Hepatocyte (in vitro differentiated cells): Measurements from ENCODE around the gene LY86.

Experiments
- EZH2 ChIP-seq: fragments of 200-600 bp; sonication (generic); IDR thresholded peaks from 2 replicates; pipeline ENCODE4 v1.6.1; 2016; ENCODE audit warnings: antibody characterized with exemption, mild to moderate bottlenecking, borderline replicate concordance
- EZH2phosphoT487 ChIP-seq: fragments of 200-600 bp; sonication (generic); IDR thresholded peaks from one replicate; pipeline ENCODE4 v1.6.1; 2018; ENCODE audit warnings: antibody characterized with exemption, mild to moderate bottlenecking, low read depth, moderate library complexity; ENCODE audit not compliant: unreplicated experiment, severe bottlenecking
- TF ChIP-seq, protein P1 (sequence below): fragments of 200-600 bp; sonication (generic); IDR thresholded peaks from 2 replicates; pipeline ENCODE4 v1.5.1; 2016; ENCODE audit warnings: antibody characterized with exemption, mild to moderate bottlenecking; ENCODE audit not compliant: poor library complexity

DNA sequence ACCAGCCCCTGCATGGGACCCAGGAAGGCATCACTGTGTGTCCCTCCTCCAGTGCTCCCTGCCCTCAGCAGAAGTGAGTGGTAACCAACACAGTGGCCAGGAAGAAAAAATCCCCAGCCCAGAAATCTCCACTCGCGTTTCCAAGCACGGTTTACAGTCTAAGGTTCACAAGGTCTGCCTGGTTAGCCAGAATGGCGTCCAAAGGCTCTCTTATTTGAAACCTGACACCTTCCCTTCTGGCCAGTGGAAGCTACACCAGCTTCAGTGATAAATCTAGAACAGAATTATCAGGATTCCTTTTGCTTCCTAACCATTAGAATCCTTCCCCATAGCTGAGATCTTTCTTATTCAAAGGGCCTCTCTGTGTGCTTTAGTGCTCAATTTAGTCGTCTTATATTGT is 9.2 kb downstream of the LY86 start:
- TF ChIP-seq, protein P1, sequence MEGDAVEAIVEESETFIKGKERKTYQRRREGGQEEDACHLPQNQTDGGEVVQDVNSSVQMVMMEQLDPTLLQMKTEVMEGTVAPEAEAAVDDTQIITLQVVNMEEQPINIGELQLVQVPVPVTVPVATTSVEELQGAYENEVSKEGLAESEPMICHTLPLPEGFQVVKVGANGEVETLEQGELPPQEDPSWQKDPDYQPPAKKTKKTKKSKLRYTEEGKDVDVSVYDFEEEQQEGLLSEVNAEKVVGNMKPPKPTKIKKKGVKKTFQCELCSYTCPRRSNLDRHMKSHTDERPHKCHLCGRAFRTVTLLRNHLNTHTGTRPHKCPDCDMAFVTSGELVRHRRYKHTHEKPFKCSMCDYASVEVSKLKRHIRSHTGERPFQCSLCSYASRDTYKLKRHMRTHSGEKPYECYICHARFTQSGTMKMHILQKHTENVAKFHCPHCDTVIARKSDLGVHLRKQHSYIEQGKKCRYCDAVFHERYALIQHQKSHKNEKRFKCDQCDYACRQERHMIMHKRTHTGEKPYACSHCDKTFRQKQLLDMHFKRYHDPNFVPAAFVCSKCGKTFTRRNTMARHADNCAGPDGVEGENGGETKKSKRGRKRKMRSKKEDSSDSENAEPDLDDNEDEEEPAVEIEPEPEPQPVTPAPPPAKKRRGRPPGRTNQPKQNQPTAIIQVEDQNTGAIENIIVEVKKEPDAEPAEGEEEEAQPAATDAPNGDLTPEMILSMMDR, result no peak
- no peak for TF ChIP-seq EZH2phosphoT487
- no peak for TF ChIP-seq EZH2
